ENCODE measurements around the gene AFF1.

Gene AFF1

GRCh38 chr4:86934771-86935565 lies at the start of gene AFF1:
TSS of gene AFF1 (plus strand) at chr4:86935011. CDS start at chr4:86948534, 13,523 bp downstream.
- H3K27me3 ChIP-seq (replicated peaks; ENCODE audit: control insufficient read depth, insufficient read depth, low read length) = no peaks in the 10 kb centered on the region
- H3K4me1 ChIP-seq (ENCODE audit: control insufficient read depth, insufficient read depth, low read length) = peaks cover 34% of the 10 kb centered on the region
- peaks cover 16% of the 10 kb centered on the region for H3K36me3 ChIP-seq (ENCODE audit: control insufficient read depth, insufficient read depth, low read length, severe bottlenecking)
- DNase-seq (ENCODE audit: low read depth) = peak; percentile 96
- H3K9ac ChIP-seq (ENCODE audit: low read length) = peak within 1 kb of the TSS; percentile 98
- H3K9me3 ChIP-seq (ENCODE audit: control insufficient read depth, low read length) = no peaks in the 10 kb centered on the region
- peak within 1 kb of the TSS; percentile 90 for H3K4me3 ChIP-seq (ENCODE audit: low read length)

- peaks cover 9% of the 10 kb centered on the region for H3K4me1 ChIP-seq (ENCODE audit: control insufficient read depth, insufficient read depth, low read length)
- no peak for DNase-seq (ENCODE audit: low read depth)
- H3K4me3 ChIP-seq (ENCODE audit: low read length) = no peak overlapping the region
- H3K27me3 ChIP-seq (replicated peaks; ENCODE audit: control insufficient read depth, insufficient read depth, low read length) = no peaks in the 10 kb centered on the region
- no peak overlapping the region for H3K9ac ChIP-seq (ENCODE audit: low read length)
- H3K9me3 ChIP-seq (ENCODE audit: control insufficient read depth, low read length) = no peaks in the 10 kb centered on the region
- no peaks in the 10 kb centered on the region for H3K36me3 ChIP-seq (ENCODE audit: control insufficient read depth, insufficient read depth, low read length, severe bottlenecking)
These were observed 44.0 kb upstream of the AFF1 start for GRCh38 chr4:86890790-86891189.

DNA sequence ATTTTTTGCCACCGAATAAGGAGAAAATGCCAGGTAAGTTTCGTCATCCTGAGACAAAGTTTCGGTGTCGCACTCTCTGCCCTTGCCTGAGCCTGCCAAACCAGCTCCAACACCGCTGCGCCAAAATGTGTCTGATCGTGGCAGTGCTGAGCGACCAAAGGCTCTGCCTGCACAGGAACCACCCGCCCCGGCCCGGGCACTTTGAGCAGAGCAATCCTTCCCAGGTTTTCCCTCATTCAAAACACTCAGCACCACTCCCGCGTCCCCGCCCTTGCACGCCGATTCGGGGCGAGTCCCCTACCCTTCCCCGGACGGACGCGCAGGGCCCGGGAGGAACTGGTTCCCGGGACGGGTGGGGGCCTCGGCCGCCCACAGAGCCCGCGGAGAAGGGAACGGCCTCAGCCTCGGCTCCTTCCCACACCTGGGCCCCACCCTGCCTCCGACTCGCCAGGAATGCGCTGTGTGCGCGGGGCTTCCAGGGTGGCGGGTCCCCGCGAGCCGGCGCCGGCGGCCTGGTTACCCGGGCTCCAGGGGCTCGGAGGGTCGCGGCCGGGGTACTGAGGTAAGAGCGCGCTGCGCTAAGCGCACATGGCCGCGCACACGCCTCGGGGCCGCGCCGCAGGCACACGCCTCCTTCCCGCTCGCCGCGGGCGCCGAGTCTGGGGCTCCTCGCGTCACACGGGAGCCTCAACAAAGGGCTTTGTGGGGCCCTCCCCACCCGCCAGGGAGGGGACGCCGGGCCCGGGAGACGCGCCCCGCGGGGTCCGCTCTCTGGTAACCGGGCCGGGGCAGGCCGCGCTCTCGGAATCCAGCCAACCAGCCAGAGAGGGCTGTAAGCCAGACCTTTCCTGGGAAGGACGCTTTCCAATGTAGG lies 42.8 kb upstream of the AFF1 start, which contains the start of gene C4orf36:
Gene C4orf36 (minus strand): TSS at position 661 of the 874 bp plus-strand sequence. CDS start 902 bp downstream, outside the sequence.
- Histone ChIP-seq H3K27me3 (replicated peaks; ENCODE audit: control insufficient read depth, insufficient read depth, low read length) (no peaks in the 10 kb centered on the region), H3K4me1 (ENCODE audit: control insufficient read depth, insufficient read depth, low read length) (peaks cover 21% of the 10 kb centered on the region), H3K36me3 (ENCODE audit: control insufficient read depth, insufficient read depth, low read length, severe bottlenecking) (no peaks in the 10 kb centered on the region), H3K9me3 (ENCODE audit: control insufficient read depth, low read length) (no peaks in the 10 kb centered on the region), H3K9ac (ENCODE audit: low read length) (peak within 1 kb of the TSS; percentile 84), H3K4me3 (ENCODE audit: low read length) (peak within 1 kb of the TSS; percentile 86)
- DNase-seq (ENCODE audit: low read depth) = peak; percentile 66

DNA sequence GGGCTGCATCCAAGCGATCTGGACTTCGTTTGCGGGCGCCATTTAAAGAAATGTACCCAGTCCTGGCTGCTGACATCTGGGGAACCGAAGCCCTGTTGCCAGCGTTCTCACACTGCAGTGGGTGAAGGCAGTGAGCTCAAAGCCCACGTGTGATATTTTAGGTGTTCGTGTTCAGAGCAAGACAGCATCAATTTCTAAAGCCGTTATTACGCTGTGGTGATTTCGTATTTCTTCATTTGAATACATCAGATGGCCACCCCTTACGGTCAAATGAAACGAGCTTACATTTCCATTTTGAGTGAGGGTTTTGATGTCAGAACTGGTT lies 42.2 kb upstream of the AFF1 start:
- H3K9me3 ChIP-seq (ENCODE audit: control insufficient read depth, low read length) = no peaks in the 10 kb centered on the region
- DNase-seq (ENCODE audit: low read depth) = no peak

GRCh38 chr4:86893136-86893535 lies 41.7 kb upstream of the AFF1 start:
- Histone ChIP-seq H3K4me1 (ENCODE audit: control insufficient read depth, insufficient read depth, low read length) (peaks cover 22% of the 10 kb centered on the region), H3K4me3 (ENCODE audit: low read length) (no peak overlapping the region), H3K9ac (ENCODE audit: low read length) (no peak overlapping the region), H3K27me3 (replicated peaks; ENCODE audit: control insufficient read depth, insufficient read depth, low read length) (no peaks in the 10 kb centered on the region), H3K9me3 (ENCODE audit: control insufficient read depth, low read length) (no peaks in the 10 kb centered on the region), H3K36me3 (ENCODE audit: control insufficient read depth, insufficient read depth, low read length, severe bottlenecking) (no peaks in the 10 kb centered on the region)
- DNase-seq (ENCODE audit: low read depth) = no peak

More for the DNA sequence above, 42.2 kb upstream of the AFF1 start:
- Histone ChIP-seq H3K9ac (ENCODE audit: low read length) (peak overlapping the region; percentile 84), H3K27me3 (replicated peaks; ENCODE audit: control insufficient read depth, insufficient read depth, low read length) (no peaks in the 10 kb centered on the region), H3K4me1 (ENCODE audit: control insufficient read depth, insufficient read depth, low read length) (peaks cover 22% of the 10 kb centered on the region), H3K4me3 (ENCODE audit: low read length) (peak overlapping the region; percentile 86), H3K36me3 (ENCODE audit: control insufficient read depth, insufficient read depth, low read length, severe bottlenecking) (no peaks in the 10 kb centered on the region)

DNA sequence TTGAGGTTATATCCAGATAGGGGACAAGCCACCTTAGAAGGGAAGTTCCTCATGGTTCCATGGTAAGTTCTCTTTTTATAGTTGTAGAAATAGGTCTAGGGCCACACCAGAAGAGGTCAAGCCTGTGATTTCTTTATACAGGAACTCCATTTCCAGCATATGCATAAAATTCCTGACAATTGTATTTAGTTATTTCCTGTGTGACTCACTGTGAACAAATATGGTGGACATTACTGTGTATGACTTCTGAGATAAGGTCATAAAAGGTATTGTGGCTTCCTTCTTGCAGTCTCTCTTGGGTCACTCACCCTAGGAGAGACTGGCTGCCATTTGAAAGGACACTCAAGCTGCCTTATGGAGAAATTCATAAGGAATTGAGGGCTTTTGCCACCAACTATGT lies 40.4 kb upstream of the AFF1 start:
- peaks cover 22% of the 10 kb centered on the region for H3K4me1 ChIP-seq (ENCODE audit: control insufficient read depth, insufficient read depth, low read length)
- no peaks in the 10 kb centered on the region for H3K9me3 ChIP-seq (ENCODE audit: control insufficient read depth, low read length)
- DNase-seq (ENCODE audit: low read depth) = no peak
- no peak overlapping the region for H3K9ac ChIP-seq (ENCODE audit: low read length)
- H3K4me3 ChIP-seq (ENCODE audit: low read length) = no peak overlapping the region
- H3K36me3 ChIP-seq (ENCODE audit: control insufficient read depth, insufficient read depth, low read length, severe bottlenecking) = no peaks in the 10 kb centered on the region
- no peaks in the 10 kb centered on the region for H3K27me3 ChIP-seq (replicated peaks; ENCODE audit: control insufficient read depth, insufficient read depth, low read length)

DNA sequence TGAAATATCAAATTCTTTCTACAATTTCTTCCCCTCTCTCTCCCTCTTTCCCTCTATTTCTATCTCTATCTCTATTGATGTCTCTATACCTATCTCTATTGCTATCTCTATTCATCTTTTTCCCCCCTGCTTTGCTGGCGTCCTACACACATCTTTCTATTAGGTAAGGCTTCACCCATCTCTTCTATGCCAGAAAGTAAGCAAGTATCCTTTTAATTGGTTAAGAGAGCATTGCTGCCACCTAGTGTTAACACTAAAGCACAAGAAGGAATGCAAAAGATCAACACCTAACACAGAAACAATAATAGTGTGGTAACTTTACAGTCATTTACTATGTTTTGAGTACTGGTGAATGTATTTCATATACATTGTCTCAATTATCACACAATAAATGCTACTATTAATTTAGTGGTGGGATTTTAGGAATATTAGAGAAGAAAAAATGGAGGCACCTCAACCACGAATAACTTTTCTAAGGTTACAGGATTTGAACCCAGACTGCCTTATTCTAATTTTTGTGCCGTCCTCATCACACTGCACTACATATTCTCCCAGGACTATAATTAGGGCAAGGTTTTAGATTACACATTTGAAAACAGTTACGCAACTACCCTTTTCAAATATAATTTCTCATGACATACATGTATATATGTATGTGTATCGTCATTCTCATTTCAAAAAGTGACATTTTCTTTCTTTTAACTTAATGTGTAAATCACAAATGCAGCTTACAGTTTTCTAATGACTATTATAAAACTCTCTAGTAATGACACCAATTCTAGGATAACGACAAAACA lies 38.9 kb upstream of the AFF1 start:
- H3K4me1 ChIP-seq (ENCODE audit: control insufficient read depth, insufficient read depth, low read length) = peaks cover 22% of the 10 kb centered on the region
- peak; percentile 91 for DNase-seq (ENCODE audit: low read depth)

DNA sequence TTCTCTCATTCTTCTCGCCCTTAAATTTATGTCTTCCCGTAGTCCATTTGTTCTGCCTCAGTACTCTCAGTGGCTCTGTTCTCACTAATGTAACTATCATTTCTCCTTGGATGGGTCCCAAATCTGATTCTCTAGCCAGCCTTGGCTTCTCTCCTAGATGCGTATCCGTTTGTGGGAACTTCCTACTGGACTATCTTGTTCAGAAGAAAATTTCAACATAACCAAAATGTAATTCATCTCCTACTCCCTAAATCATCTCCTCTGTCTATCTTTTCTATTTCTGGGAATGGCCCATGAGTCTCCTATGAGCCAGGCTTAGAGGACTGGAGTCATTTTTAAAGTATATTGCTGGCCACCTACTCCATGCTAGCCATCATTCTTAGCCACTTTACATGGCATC lies 38.2 kb upstream of the AFF1 start:
- H3K4me1 ChIP-seq (ENCODE audit: control insufficient read depth, insufficient read depth, low read length) = peaks cover 19% of the 10 kb centered on the region
- H3K36me3 ChIP-seq (ENCODE audit: control insufficient read depth, insufficient read depth, low read length, severe bottlenecking) = no peaks in the 10 kb centered on the region
- no peak overlapping the region for H3K4me3 ChIP-seq (ENCODE audit: low read length)
- H3K9ac ChIP-seq (ENCODE audit: low read length) = no peak overlapping the region
- no peaks in the 10 kb centered on the region for H3K9me3 ChIP-seq (ENCODE audit: control insufficient read depth, low read length)
- no peaks in the 10 kb centered on the region for H3K27me3 ChIP-seq (replicated peaks; ENCODE audit: control insufficient read depth, insufficient read depth, low read length)
- DNase-seq (ENCODE audit: low read depth) = no peak

More for the DNA sequence above, 38.9 kb upstream of the AFF1 start:
- Histone ChIP-seq H3K9me3 (ENCODE audit: control insufficient read depth, low read length) (no peaks in the 10 kb centered on the region), H3K9ac (ENCODE audit: low read length) (no peak overlapping the region), H3K27me3 (replicated peaks; ENCODE audit: control insufficient read depth, insufficient read depth, low read length) (no peaks in the 10 kb centered on the region), H3K36me3 (ENCODE audit: control insufficient read depth, insufficient read depth, low read length, severe bottlenecking) (no peaks in the 10 kb centered on the region), H3K4me3 (ENCODE audit: low read length) (no peak overlapping the region)

- Histone ChIP-seq H3K27me3 (replicated peaks; ENCODE audit: control insufficient read depth, insufficient read depth, low read length) (no peaks in the 10 kb centered on the region), H3K4me3 (ENCODE audit: low read length) (no peak overlapping the region), H3K36me3 (ENCODE audit: control insufficient read depth, insufficient read depth, low read length, severe bottlenecking) (no peaks in the 10 kb centered on the region), H3K9me3 (ENCODE audit: control insufficient read depth, low read length) (no peaks in the 10 kb centered on the region), H3K9ac (ENCODE audit: low read length) (no peak overlapping the region), H3K4me1 (ENCODE audit: control insufficient read depth, insufficient read depth, low read length) (peaks cover 14% of the 10 kb centered on the region)
- no peak for DNase-seq (ENCODE audit: low read depth)
These were observed 36.2 kb upstream of the AFF1 start for GRCh38 chr4:86898562-86898961.

- no peak overlapping the region for H3K4me3 ChIP-seq (ENCODE audit: low read length)
- H3K9me3 ChIP-seq (ENCODE audit: control insufficient read depth, low read length) = no peaks in the 10 kb centered on the region
- H3K27me3 ChIP-seq (replicated peaks; ENCODE audit: control insufficient read depth, insufficient read depth, low read length) = no peaks in the 10 kb centered on the region
- DNase-seq (ENCODE audit: low read depth) = no peak
- H3K4me1 ChIP-seq (ENCODE audit: control insufficient read depth, insufficient read depth, low read length) = peaks cover 3% of the 10 kb centered on the region
- H3K36me3 ChIP-seq (ENCODE audit: control insufficient read depth, insufficient read depth, low read length, severe bottlenecking) = no peaks in the 10 kb centered on the region
- H3K9ac ChIP-seq (ENCODE audit: low read length) = no peak overlapping the region
These were observed 32.9 kb upstream of the AFF1 start for GRCh38 chr4:86901864-86902263.

- Histone ChIP-seq H3K36me3 (ENCODE audit: control insufficient read depth, insufficient read depth, low read length, severe bottlenecking) (no peaks in the 10 kb centered on the region), H3K27me3 (replicated peaks; ENCODE audit: control insufficient read depth, insufficient read depth, low read length) (no peaks in the 10 kb centered on the region), H3K9ac (ENCODE audit: low read length) (peak overlapping the region; percentile 75), H3K4me3 (ENCODE audit: low read length) (peak overlapping the region; percentile 68), H3K9me3 (ENCODE audit: control insufficient read depth, low read length) (no peaks in the 10 kb centered on the region), H3K4me1 (ENCODE audit: control insufficient read depth, insufficient read depth, low read length) (peaks cover 20% of the 10 kb centered on the region)
- peak; percentile 77 for DNase-seq (ENCODE audit: low read depth)
These were observed 26.6 kb upstream of the AFF1 start for GRCh38 chr4:86908251-86908657.

Measured in adipocyte (in vitro differentiated cells).